ENCODE measurements around the gene SCT. TPM values are rescaled to one million over a fixed set of nuclear protein-coding genes. Genes with fewer than 3 reads are reported as not detected.

Gene SCT
- total RNA-seq, 2 donors from 2014 or later, result not detected

DNA sequence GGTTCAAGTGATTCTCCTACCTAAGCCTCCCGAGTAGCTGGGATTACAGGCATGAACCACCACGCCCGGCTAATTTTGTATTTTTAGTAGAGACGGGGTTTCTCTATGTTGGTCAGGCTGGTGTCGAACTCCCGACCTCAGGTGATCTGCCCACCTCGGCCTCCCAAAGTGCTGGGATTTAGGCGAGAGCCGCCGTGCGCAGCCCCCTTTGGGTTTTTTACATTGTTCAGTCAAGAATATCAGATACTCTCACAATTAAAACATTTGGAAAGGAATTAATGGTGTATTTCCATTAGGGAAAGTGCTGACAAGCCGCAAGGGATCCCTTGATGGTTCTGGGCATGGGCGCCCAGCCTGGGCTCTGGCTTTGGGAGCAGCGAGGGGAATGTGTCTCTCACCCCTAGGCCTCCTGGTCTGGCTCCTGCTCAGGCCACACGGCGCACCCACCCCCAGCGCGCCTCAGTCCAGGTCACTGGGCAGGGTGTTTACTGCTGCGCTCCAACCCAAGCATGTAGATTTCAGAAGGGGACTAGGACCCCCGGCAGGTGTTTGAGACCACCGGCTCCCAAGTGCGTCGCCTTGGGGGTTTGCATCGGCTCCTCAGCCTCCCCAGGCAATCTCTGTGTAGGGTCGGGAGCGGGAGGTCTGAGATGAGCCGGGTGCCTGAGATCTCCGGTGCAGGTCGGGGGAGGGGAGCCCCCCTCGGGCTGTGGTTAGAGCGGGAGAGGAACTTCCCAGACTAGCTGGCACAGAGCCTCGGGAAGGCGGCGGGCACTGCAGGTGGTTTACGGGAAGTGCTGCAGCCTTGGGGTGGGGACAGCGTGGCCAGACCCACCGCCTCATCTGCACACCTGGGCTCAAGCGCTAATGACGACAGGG is 10.4 kb downstream of the SCT start:
- DNase-seq (no peak), ATAC-seq (replicated peaks in 1 of 2) (no peak)
- peaks cover 0 to 7% of the 10 kb centered on the region in 2 donors for H3K36me3 Mint-ChIP-seq (ENCODE audit: insufficient read depth in 2 of 2)
- no peaks in the 10 kb centered on the region for H3K27me3 Mint-ChIP-seq (ENCODE audit: low read depth)
- H3K4me3 Mint-ChIP-seq, result peak overlapping the region; percentile 87 to 92
- H3K4me1 Mint-ChIP-seq (ENCODE audit: low read depth), result peaks cover 20% of the 10 kb centered on the region
- H3K9me3 Mint-ChIP-seq, result no peaks in the 10 kb centered on the region
- H3K27ac Mint-ChIP-seq, result peak overlapping the region; percentile 91

DNA sequence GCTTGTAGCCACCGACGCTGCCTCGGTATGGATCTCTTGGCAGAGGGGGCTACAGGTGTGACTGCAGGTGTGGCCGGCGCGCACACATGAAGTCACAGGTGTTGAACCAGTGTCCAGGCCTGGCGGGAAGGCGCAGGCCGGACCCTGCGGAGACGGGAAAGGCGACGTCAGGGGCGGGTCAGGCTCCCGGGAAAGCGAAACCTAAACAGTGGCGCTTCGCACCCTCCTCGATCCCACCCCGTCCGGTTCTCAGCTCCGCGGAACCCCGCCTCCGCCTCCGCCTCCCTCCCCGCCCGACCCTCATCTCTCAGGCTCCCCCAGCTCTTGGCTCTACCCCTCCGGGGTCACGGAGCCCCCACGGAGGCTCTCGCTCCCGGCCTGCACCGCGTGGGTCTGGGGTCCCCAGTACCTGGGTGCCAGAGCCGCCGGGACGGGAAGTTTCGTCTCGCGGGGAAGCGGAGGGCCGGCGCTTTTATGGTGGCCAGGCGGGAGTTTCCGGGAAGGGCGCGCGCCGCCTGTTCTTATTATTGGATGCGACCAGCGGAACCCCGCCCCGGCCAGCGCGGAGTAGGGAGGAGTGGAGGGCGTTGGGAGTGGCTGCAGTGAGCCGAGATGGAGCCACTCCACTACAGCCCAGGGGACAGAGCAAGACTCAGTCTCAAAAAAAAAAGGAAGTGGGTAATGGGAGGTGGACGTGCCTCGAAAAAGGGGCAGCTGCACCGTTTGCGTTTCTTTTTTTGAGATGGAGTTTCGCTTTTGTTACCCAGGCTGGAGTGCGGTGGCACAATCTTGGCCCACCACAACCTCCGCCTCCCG is 11.3 kb downstream of the SCT start, which contains the start of gene IRF7:
Gene IRF7, minus strand, starts transcription at position 447 of the 816 bp plus-strand sequence. CDS start 586 bp downstream, outside the sequence.
- H3K27me3 Mint-ChIP-seq (ENCODE audit: low read depth), result no peaks in the 10 kb centered on the region
- peaks cover 1 to 7% of the 10 kb centered on the region in 2 donors for H3K36me3 Mint-ChIP-seq (ENCODE audit: insufficient read depth in 2 of 2)
- H3K4me3 Mint-ChIP-seq, result peak within 1 kb of the TSS; percentile 87 to 92
- H3K9me3 Mint-ChIP-seq, result no peaks in the 10 kb centered on the region
- ATAC-seq (replicated peaks in 1 of 2), result peak; percentile 81 to 84
- H3K4me1 Mint-ChIP-seq (ENCODE audit: low read depth), result peaks cover 20% of the 10 kb centered on the region
- peak; percentile 91 to 93 for DNase-seq
- peak within 1 kb of the TSS; percentile 91 for H3K27ac Mint-ChIP-seq

- ATAC-seq (replicated peaks in 1 of 2), result no peak
- peak overlapping the region; percentile 79 for H3K27ac Mint-ChIP-seq
- no peaks in the 10 kb centered on the region for H3K9me3 Mint-ChIP-seq
- H3K4me3 Mint-ChIP-seq, result peak overlapping the region; percentile 87 to 92
- H3K4me1 Mint-ChIP-seq (ENCODE audit: low read depth), result peaks cover 20% of the 10 kb centered on the region
- H3K36me3 Mint-ChIP-seq (ENCODE audit: insufficient read depth in 2 of 2), result peaks cover 2 to 7% of the 10 kb centered on the region in 2 donors
- no peaks in the 10 kb centered on the region for H3K27me3 Mint-ChIP-seq (ENCODE audit: low read depth)
- DNase-seq, result no peak
Observed at GRCh38 chr11:614623-615503, 12.1 kb downstream of the SCT start.

DNA sequence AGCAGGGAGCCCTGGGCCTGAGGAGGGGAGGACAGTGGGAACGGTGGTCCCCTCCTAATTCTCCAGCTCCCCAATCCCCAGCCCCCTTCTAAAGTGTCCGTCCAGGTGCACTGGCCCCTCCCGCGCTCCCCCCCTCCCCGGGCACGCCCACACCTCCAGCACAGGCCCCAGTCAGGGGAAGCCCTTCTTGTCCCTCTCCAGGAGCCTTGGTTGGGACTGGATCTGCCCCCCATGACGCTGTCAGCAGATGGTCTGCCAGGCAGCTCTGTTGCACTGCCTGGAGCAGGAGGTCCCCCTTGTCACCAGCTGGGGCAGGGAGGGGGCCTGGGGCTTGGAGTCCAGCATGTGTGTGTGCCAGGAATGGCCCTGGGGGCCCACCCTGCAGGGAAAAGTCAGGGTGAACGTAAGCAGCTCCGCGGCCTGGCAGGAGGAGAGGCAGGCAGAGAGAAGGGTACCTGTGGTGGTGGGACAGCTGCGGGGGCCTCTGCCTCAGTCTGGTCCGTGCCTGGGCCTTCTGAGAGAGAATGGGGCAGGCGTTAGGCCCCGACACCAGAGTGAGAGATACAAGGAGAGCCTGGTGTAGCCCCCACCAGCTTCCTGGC is 12.9 kb downstream of the SCT start:
- H3K27ac Mint-ChIP-seq, result no peak overlapping the region
- ATAC-seq (replicated peaks in 1 of 2) (no peak), DNase-seq (no peak)
- peak overlapping the region; percentile 87 to 92 for H3K4me3 Mint-ChIP-seq
- H3K27me3 Mint-ChIP-seq (ENCODE audit: low read depth), result no peaks in the 10 kb centered on the region
- H3K9me3 Mint-ChIP-seq, result no peaks in the 10 kb centered on the region
- H3K36me3 Mint-ChIP-seq (ENCODE audit: insufficient read depth in 2 of 2), result peaks cover 2 to 7% of the 10 kb centered on the region in 2 donors
- peaks cover 20% of the 10 kb centered on the region for H3K4me1 Mint-ChIP-seq (ENCODE audit: low read depth)

DNA sequence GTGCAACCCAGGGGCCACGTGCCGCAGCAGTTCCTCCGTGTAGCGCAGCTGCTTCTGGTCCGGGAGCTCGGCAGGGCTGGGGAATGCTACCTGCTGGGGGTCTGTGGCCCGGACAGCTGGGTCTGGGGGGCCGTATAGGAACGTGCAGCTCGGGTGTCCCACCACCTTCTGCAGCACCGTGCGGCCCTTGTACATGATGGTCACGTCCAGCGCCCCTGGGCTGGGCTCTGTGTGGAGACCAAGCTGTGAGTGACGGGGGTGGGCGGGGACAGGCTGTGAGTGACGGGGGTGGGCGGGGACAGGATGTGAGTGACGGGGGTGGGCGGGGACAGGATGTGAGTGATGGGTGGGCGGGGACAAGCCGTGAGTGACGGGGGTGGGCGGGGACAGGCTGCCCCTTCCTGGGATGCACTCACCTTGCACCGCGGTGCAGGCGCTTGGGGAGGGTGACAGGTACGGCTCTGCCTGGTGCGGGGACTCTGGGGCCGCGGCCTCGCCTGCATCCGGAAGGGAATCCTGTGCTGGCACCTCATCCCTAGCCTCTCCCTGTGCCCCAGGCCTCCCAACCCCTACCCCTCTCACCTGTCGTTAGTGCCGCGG is 13.5 kb downstream of the SCT start:
- H3K36me3 Mint-ChIP-seq (ENCODE audit: insufficient read depth in 2 of 2), result peaks cover 2 to 8% of the 10 kb centered on the region in 2 donors
- DNase-seq, result peak; percentile 83 to 90
- peak overlapping the region; percentile 57 to 92 for H3K4me3 Mint-ChIP-seq
- no peaks in the 10 kb centered on the region for H3K27me3 Mint-ChIP-seq (ENCODE audit: low read depth)
- no peak overlapping the region for H3K27ac Mint-ChIP-seq
- H3K9me3 Mint-ChIP-seq, result no peaks in the 10 kb centered on the region
- peaks cover 20% of the 10 kb centered on the region for H3K4me1 Mint-ChIP-seq (ENCODE audit: low read depth)
- ATAC-seq (replicated peaks in 1 of 2), result peak; percentile 54 to 56

- Mint-ChIP-seq H3K4me3 (no peak overlapping the region), H3K9me3 (no peaks in the 10 kb centered on the region), H3K27ac (peak overlapping the region; percentile 42), H3K27me3 (ENCODE audit: low read depth) (no peaks in the 10 kb centered on the region), H3K4me1 (ENCODE audit: low read depth) (peaks cover 20% of the 10 kb centered on the region), H3K36me3 (ENCODE audit: insufficient read depth in 2 of 2) (peaks cover 2 to 9% of the 10 kb centered on the region in 2 donors)
- no peak for DNase-seq
- ATAC-seq (replicated peaks in 1 of 2), result no peak
Observed at GRCh38 chr11:612961-613300, 14.1 kb downstream of the SCT start.

DNA sequence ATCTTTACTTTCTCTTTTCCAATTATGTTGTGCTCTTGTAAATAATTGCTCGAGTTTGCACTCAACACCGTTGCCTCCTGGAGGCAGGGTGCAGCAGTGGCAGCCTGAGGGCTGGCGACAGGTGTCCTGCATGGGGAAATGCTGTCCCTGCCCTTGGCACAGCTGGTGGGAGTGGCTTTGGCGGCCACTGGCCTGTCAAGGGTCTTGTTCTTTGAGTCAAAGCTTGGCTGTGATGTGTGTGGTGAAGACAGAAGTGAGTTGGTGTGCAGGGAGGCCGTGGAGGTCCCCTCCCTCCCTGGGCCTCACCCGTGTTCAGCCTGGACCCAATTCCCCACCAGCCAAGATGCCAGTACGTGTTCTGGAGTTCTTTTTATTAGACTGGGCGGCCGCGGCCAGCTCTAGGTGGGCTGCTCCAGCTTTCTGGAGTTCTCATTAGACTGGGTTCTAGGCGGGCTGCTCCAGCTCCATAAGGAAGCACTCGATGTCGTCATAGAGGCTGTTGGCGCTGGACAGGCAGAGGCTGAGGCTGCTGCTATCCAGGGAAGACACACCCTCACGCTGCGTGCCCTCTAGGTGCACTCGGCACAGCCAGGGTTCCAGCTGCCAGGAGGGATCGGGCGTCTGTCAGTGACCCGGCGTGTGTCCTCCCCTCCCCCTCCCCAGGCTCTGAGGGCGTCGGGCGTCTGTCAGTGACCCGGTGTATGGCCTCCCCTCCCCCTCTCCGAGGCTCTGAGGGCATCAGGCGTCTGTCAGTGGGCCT is 14.6 kb downstream of the SCT start:
- Mint-ChIP-seq H3K36me3 (ENCODE audit: insufficient read depth in 2 of 2) (peaks cover 2 to 9% of the 10 kb centered on the region in 2 donors), H3K4me1 (ENCODE audit: low read depth) (peaks cover 20% of the 10 kb centered on the region), H3K9me3 (no peaks in the 10 kb centered on the region), H3K4me3 (no peak overlapping the region), H3K27me3 (ENCODE audit: low read depth) (no peaks in the 10 kb centered on the region), H3K27ac (peak overlapping the region; percentile 13)
- ATAC-seq (replicated peaks in 1 of 2) (no peak), DNase-seq (no peak)

DNA sequence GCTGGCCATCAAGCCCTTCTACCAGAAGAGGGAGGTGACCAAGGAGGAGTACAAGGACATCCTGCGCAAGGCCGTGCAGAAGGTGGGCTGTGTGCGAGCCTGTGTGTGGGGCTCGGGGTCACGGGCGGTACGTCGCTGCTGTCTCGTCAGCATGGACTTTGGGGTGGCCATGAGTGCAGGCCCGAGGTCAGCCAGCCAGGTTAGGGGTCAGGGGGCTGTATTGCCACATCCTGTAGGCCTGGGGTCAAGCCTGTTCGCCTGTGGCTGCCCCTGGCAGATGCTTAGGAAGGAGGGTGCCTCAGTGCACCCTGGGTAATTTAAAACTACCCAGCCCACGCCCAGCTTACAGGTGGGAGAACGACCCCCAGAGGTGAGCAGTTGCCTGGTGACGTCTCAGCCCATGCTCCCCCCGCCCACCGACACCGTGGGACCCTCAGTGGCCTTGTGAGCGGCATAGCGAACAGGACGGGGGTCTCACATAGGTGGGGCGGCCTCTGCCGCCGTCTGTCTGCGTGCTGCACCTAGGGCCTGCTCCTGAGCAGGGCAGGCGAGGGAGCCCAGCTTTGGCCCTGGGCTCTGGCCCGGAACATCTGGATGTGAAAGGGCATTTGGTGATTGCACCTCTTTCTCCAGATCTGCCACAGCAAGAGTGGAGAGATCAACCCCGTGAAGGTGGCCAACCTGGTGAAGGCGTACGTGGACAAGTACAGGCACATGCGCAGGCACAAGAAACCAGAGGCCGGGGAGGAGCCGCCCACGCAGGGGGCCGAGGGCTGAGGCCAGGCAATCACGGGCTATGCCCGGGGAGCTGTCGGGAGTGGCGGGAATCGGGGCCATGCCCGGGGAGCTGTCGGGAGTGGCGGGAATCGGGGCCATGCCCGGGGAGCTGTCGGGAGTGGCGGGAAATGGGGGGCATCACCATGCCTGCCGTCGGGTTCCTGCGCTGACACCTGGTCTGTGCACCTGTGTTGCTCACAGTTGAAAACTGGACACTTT is 15.7 kb downstream of the SCT start:
- Mint-ChIP-seq H3K4me1 (ENCODE audit: low read depth) (peaks cover 16% of the 10 kb centered on the region), H3K36me3 (ENCODE audit: insufficient read depth in 2 of 2) (peaks cover 5 to 13% of the 10 kb centered on the region in 2 donors), H3K27me3 (ENCODE audit: low read depth) (no peaks in the 10 kb centered on the region), H3K9me3 (no peaks in the 10 kb centered on the region), H3K27ac (no peak overlapping the region), H3K4me3 (no peak overlapping the region)
- DNase-seq (no peak), ATAC-seq (replicated peaks in 1 of 2) (no peak)

DNA sequence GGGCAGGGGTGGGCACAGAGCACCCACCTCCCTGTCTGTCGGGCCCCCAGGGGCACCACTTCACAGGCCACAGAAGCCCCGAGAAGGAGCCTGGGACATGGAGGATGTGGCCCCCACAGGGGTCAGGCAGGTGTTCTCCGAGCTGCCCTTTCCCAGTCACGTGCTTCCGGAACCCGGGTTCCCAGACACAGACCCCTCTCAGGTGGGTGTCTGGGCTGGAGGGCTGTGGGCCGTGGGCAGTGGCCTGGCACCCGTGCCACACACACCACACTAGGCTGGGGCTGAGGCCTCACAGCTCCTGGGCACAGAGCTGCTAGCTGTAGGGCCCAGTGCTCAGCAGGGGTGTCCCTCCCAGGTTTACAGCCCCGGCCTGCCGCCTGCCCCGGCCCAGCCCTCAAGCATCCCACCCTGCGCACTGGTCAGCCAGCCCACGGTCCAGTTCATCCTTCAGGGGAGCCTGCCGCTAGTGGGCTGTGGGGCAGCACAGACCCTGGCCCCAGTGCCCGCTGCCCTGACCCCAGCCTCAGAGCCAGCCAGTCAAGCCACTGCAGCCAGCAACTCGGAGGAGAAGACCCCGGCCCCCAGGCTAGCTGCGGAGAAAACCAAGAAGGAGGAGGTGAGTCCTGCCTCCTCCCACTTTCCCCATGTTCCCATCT is 16.7 kb downstream of the SCT start:
- Mint-ChIP-seq H3K36me3 (ENCODE audit: insufficient read depth in 2 of 2) (peaks cover 5 to 13% of the 10 kb centered on the region in 2 donors), H3K4me1 (ENCODE audit: low read depth) (peaks cover 11% of the 10 kb centered on the region), H3K27me3 (ENCODE audit: low read depth) (no peaks in the 10 kb centered on the region), H3K9me3 (no peaks in the 10 kb centered on the region), H3K4me3 (no peak overlapping the region), H3K27ac (no peak overlapping the region)
- DNase-seq (no peak), ATAC-seq (replicated peaks in 1 of 2) (no peak)

DNA sequence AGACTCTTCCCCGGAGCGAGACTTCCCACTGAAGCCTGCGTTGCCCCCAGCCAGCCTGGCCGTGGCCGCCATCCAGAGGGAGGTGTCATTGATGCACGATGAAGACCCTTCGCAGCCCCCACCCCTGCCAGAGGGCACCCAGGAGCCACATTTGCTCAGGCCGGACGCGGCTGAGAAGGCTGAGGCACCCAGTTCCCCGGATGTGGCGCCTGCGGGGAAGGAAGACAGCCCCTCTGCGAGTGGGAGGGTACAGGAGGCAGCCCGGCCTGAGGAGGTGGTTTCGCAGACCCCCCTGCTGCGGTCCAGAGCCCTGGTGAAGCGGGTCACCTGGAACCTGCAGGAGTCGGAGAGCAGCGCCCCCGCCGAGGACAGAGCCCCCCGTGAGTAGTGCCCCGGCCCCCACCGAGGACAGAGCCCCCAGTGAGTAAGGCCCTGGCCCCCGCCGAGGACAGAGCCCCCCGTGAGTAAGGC is 17.6 kb downstream of the SCT start:
- peaks cover 9% of the 10 kb centered on the region for H3K4me1 Mint-ChIP-seq (ENCODE audit: low read depth)
- H3K27me3 Mint-ChIP-seq (ENCODE audit: low read depth), result no peaks in the 10 kb centered on the region
- H3K9me3 Mint-ChIP-seq, result no peaks in the 10 kb centered on the region
- no peak overlapping the region for H3K4me3 Mint-ChIP-seq
- DNase-seq (no peak), ATAC-seq (replicated peaks in 1 of 2) (no peak)
- no peak overlapping the region for H3K27ac Mint-ChIP-seq
- peaks cover 5 to 16% of the 10 kb centered on the region in 2 donors for H3K36me3 Mint-ChIP-seq (ENCODE audit: insufficient read depth in 2 of 2)

Data from activated T-cell treated with anti-CD3 and anti-CD28 coated beads, Interleukin-2, amount 50 U/mL, for 72 hours (primary cell).